Measurements from ENCODE around the gene PARP16.
"Not testable (repeated sequence)": the region's sequence is repeated elsewhere in the genome, so short reads cannot be mapped to it uniquely, and the experiment has no call there.

Gene PARP16

GRCh38 chr15:65246026-65246714 lies 40.5 kb downstream of the PARP16 start:
- DNase-seq (ENCODE audit: insufficient read length, low spot score) (no peak), FAIRE-seq (no peak)

- DNase-seq (ENCODE audit: insufficient read length, low spot score): no peak
- no peak for FAIRE-seq
These were observed 41.4 kb downstream of the PARP16 start for GRCh38 chr15:65245096-65245856.

- DNase-seq (ENCODE audit: insufficient read length, low spot score): no peak
- FAIRE-seq: no peak
These were observed 42.0 kb downstream of the PARP16 start for GRCh38 chr15:65244638-65245037.

GRCh38 chr15:65236443-65236842 lies 50.2 kb downstream of the PARP16 start:
- not testable (repeated sequence) for DNase-seq (ENCODE audit: insufficient read length, low spot score); FAIRE-seq

- no peak for FAIRE-seq
- DNase-seq (ENCODE audit: insufficient read length, low spot score): no peak
These were observed 53.0 kb downstream of the PARP16 start for GRCh38 chr15:65233696-65234095.

GRCh38 chr15:65232520-65232919 lies 54.2 kb downstream of the PARP16 start:
- no peak for FAIRE-seq
- no peak for DNase-seq (ENCODE audit: insufficient read length, low spot score)

- DNase-seq (ENCODE audit: insufficient read length, low spot score) (no peak), FAIRE-seq (no peak)
These were observed 55.4 kb downstream of the PARP16 start for GRCh38 chr15:65231306-65231705.

- not testable (repeated sequence) for FAIRE-seq; DNase-seq (ENCODE audit: insufficient read length, low spot score)
These were observed 59.8 kb downstream of the PARP16 start for GRCh38 chr15:65226901-65227300.

- no peak for DNase-seq (ENCODE audit: insufficient read length, low spot score)
- FAIRE-seq: no peak
These were observed 60.5 kb downstream of the PARP16 start for GRCh38 chr15:65226221-65226620.

- no peak for FAIRE-seq
- DNase-seq (ENCODE audit: insufficient read length, low spot score): no peak
These were observed 62.7 kb downstream of the PARP16 start for GRCh38 chr15:65223996-65224395.

- DNase-seq (ENCODE audit: insufficient read length, low spot score) (no peak), FAIRE-seq (no peak)
These were observed 63.8 kb downstream of the PARP16 start for GRCh38 chr15:65222891-65223290.

- FAIRE-seq (no peak), DNase-seq (ENCODE audit: insufficient read length, low spot score) (no peak)
These were observed 65.0 kb downstream of the PARP16 start for GRCh38 chr15:65221697-65222096.

GRCh38 chr15:65219137-65219536 lies 67.5 kb downstream of the PARP16 start:
- DNase-seq (ENCODE audit: insufficient read length, low spot score) (no peak), FAIRE-seq (no peak)

GRCh38 chr15:65217526-65218482 lies 68.9 kb downstream of the PARP16 start:
- FAIRE-seq: no peak
- DNase-seq (ENCODE audit: insufficient read length, low spot score): no peak

GRCh38 chr15:65215496-65215895 lies 71.2 kb downstream of the PARP16 start:
- FAIRE-seq: no peak
- DNase-seq (ENCODE audit: insufficient read length, low spot score): no peak

GRCh38 chr15:65214010-65214409 lies 72.7 kb downstream of the PARP16 start:
- no peak for DNase-seq (ENCODE audit: insufficient read length, low spot score)
- FAIRE-seq: no peak

- FAIRE-seq: no peak
- DNase-seq (ENCODE audit: insufficient read length, low spot score): no peak
These were observed 73.4 kb downstream of the PARP16 start for GRCh38 chr15:65213241-65213640.

GRCh38 chr15:65212097-65212496 lies 74.6 kb downstream of the PARP16 start:
- DNase-seq (ENCODE audit: insufficient read length, low spot score): no peak
- FAIRE-seq: no peak

- DNase-seq (ENCODE audit: insufficient read length, low spot score) (no peak), FAIRE-seq (no peak)
These were observed 75.2 kb downstream of the PARP16 start for GRCh38 chr15:65211482-65211982.

GRCh38 chr15:65210770-65211481 lies 75.8 kb downstream of the PARP16 start, which contains the start of gene CILP:
Gene CILP, minus strand, starts transcription at chr15:65211473. Its CDS starts 1,718 bp downstream, at chr15:65209755.
- no peak for FAIRE-seq
- no peak for DNase-seq (ENCODE audit: insufficient read length, low spot score)
